HG03066 (cell line): ENCODE results near the gene GNPTAB.
"Not testable (repeated sequence)": the region's sequence is repeated elsewhere in the genome, so short reads cannot be mapped to it uniquely, and the experiment has no call there.

Experiments
- ATAC-seq: cut with Tn5 transposase; IDR thresholded peaks from one replicate; pipeline ENCODE4 v1.9.1; 2021; ENCODE audit warnings: low read depth; ENCODE audit not compliant: unreplicated experiment

The GNPTAB gene

GRCh38 chr12:101743242-101743641 lies 87.5 kb downstream of the GNPTAB start:
- ATAC-seq: no peak

GRCh38 chr12:101740980-101741379 lies 89.8 kb downstream of the GNPTAB start:
- ATAC-seq: no peak

- no peak for ATAC-seq
These were observed 90.2 kb downstream of the GNPTAB start for GRCh38 chr12:101740566-101740965.

- no peak for ATAC-seq
These were observed 91.7 kb downstream of the GNPTAB start, which contains the start of gene SYCP3 for GRCh38 chr12:101738920-101739665. Gene SYCP3 (minus strand): TSS chr12:101739462. CDS start chr12:101737935, 1,527 bp downstream.

- ATAC-seq: no peak
These were observed 93.3 kb downstream of the GNPTAB start for GRCh38 chr12:101737476-101737875.

GRCh38 chr12:101734482-101734881 lies 96.3 kb downstream of the GNPTAB start:
- ATAC-seq: not testable (repeated sequence)

GRCh38 chr12:101733166-101733565 lies 97.6 kb downstream of the GNPTAB start:
- ATAC-seq: no peak

GRCh38 chr12:101732318-101732717 lies 98.4 kb downstream of the GNPTAB start:
- no peak for ATAC-seq

GRCh38 chr12:101729842-101730241 lies 100.9 kb downstream of the GNPTAB start:
- no peak for ATAC-seq

- ATAC-seq: no peak
These were observed 103.7 kb downstream of the GNPTAB start for GRCh38 chr12:101727098-101727497.

- ATAC-seq: no peak
These were observed 108.4 kb downstream of the GNPTAB start for GRCh38 chr12:101722392-101722791.

- ATAC-seq: no peak
These were observed 110.6 kb downstream of the GNPTAB start for GRCh38 chr12:101720118-101720517.

GRCh38 chr12:101719566-101719965 lies 111.2 kb downstream of the GNPTAB start:
- no peak for ATAC-seq

- no peak for ATAC-seq
These were observed 115.8 kb downstream of the GNPTAB start for GRCh38 chr12:101714877-101715444.

- no peak for ATAC-seq
These were observed 116.8 kb downstream of the GNPTAB start for GRCh38 chr12:101713930-101714329.

GRCh38 chr12:101713059-101713682 lies 117.6 kb downstream of the GNPTAB start:
- ATAC-seq: no peak

- no peak for ATAC-seq
These were observed 120.5 kb downstream of the GNPTAB start for GRCh38 chr12:101710288-101710687.

- ATAC-seq: no peak
These were observed 123.5 kb downstream of the GNPTAB start for GRCh38 chr12:101707131-101707782.

- ATAC-seq: no peak
These were observed 124.4 kb downstream of the GNPTAB start for GRCh38 chr12:101706403-101706802.

- ATAC-seq: no peak
These were observed 127.3 kb downstream of the GNPTAB start for GRCh38 chr12:101703487-101703886.

- no peak for ATAC-seq
These were observed 130.4 kb downstream of the GNPTAB start for GRCh38 chr12:101700299-101700820.
